ENCODE results near the gene KIAA0040. TPM values are rescaled to one million over a fixed set of nuclear protein-coding genes. Genes with fewer than 3 reads are reported as not detected.

KIAA0040 gene
- total RNA-seq, 1 experiment from 2014 or later = 24.9 TPM

GRCh38 chr1:175204330-175204729, 11.8 kb upstream of the KIAA0040 start:
- BruUV-seq (replicated peaks) = no TSS peak
- no peaks in the 10 kb centered on the region for H3K36me3 ChIP-seq (ENCODE audit: control insufficient read depth, insufficient read depth, low read length)
- ChIA-PET CTCF (no interaction called here), POLR2A (interaction anchor here (0.5 kb wide), 1 partner anchor 9 kb away, joined by 6 read pairs; no protein-coding TSS in a partner anchor)
- Mint-ChIP-seq H3K36me3 (ENCODE audit: insufficient read depth, unreplicated experiment) (no peaks in the 10 kb centered on the region), H3K27me3 (ENCODE audit: insufficient read depth, unreplicated experiment) (no peaks in the 10 kb centered on the region), H3K27ac (ENCODE audit: unreplicated experiment) (no peak overlapping the region), H3K4me3 (ENCODE audit: unreplicated experiment) (no peak overlapping the region), H3K4me1 (ENCODE audit: low read depth, unreplicated experiment) (no peaks in the 10 kb centered on the region), H3K9me3 (ENCODE audit: unreplicated experiment) (no peaks in the 10 kb centered on the region)
- no peaks in the 10 kb centered on the region for H3K27me3 ChIP-seq (replicated peaks; ENCODE audit: control insufficient read depth, insufficient read depth, low read length)
- no peaks in the 10 kb centered on the region for H3K9me3 ChIP-seq
- intact Hi-C loops (cut with micrococcal nuclease; ENCODE audit: unreplicated experiment) = no loop called here
- no peaks in the 10 kb centered on the region for H3K4me1 ChIP-seq
- no peak overlapping the region for H3K4me3 ChIP-seq (ENCODE audit: low read depth, low read length)
- no peak for TF ChIP-seq CTCF (IDR thresholded peaks at IDR 0.05; ENCODE audit: insufficient read depth in 1 of 2, low read depth in 1 of 2, low read length in 1 of 2, severe bottlenecking in 1 of 2, unreplicated experiment in 1 of 2)
- no peak for DNase-seq

GRCh38 chr1:175203570-175204068, 11.0 kb upstream of the KIAA0040 start:
- H3K9me3 ChIP-seq = no peaks in the 10 kb centered on the region
- no TSS peak for BruUV-seq (replicated peaks)
- no peaks in the 10 kb centered on the region for H3K9me3 Mint-ChIP-seq (ENCODE audit: unreplicated experiment)
- no peaks in the 10 kb centered on the region for H3K4me1 Mint-ChIP-seq (ENCODE audit: low read depth, unreplicated experiment)
- no peak for DNase-seq
- H3K27ac Mint-ChIP-seq (ENCODE audit: unreplicated experiment) = no peak overlapping the region
- no peaks in the 10 kb centered on the region for H3K4me1 ChIP-seq
- no peak overlapping the region for H3K4me3 ChIP-seq (ENCODE audit: low read depth, low read length)
- no peaks in the 10 kb centered on the region for H3K36me3 Mint-ChIP-seq (ENCODE audit: insufficient read depth, unreplicated experiment)
- H3K27me3 ChIP-seq (replicated peaks; ENCODE audit: control insufficient read depth, insufficient read depth, low read length) = no peaks in the 10 kb centered on the region
- H3K36me3 ChIP-seq (ENCODE audit: control insufficient read depth, insufficient read depth, low read length) = no peaks in the 10 kb centered on the region
- no peak overlapping the region for H3K4me3 Mint-ChIP-seq (ENCODE audit: unreplicated experiment)
- ChIA-PET CTCF (no interaction called here), POLR2A (no interaction called here)
- intact Hi-C loops (cut with micrococcal nuclease; ENCODE audit: unreplicated experiment) = no loop called here
- no peaks in the 10 kb centered on the region for H3K27me3 Mint-ChIP-seq (ENCODE audit: insufficient read depth, unreplicated experiment)
- TF ChIP-seq CTCF (IDR thresholded peaks at IDR 0.05; ENCODE audit: insufficient read depth in 1 of 2, low read depth in 1 of 2, low read length in 1 of 2, severe bottlenecking in 1 of 2, unreplicated experiment in 1 of 2) = no peak

GRCh38 chr1:175200678-175201521, 8.3 kb upstream of the KIAA0040 start:
- ChIA-PET POLR2A (interaction anchor here (0.6 kb wide), 1 partner anchor 51 kb away, joined by 3 read pairs; no protein-coding TSS in a partner anchor), CTCF (no interaction called here)
- BruUV-seq (replicated peaks) = no TSS peak
- Mint-ChIP-seq H3K36me3 (ENCODE audit: insufficient read depth, unreplicated experiment) (no peaks in the 10 kb centered on the region), H3K4me1 (ENCODE audit: low read depth, unreplicated experiment) (peaks cover 4% of the 10 kb centered on the region), H3K4me3 (ENCODE audit: unreplicated experiment) (no peak overlapping the region), H3K27ac (ENCODE audit: unreplicated experiment) (no peak overlapping the region), H3K9me3 (ENCODE audit: unreplicated experiment) (no peaks in the 10 kb centered on the region), H3K27me3 (ENCODE audit: insufficient read depth, unreplicated experiment) (no peaks in the 10 kb centered on the region)
- Histone ChIP-seq H3K4me3 (ENCODE audit: low read depth, low read length) (no peak overlapping the region), H3K9me3 (no peaks in the 10 kb centered on the region), H3K4me1 (no peaks in the 10 kb centered on the region), H3K27me3 (replicated peaks; ENCODE audit: control insufficient read depth, insufficient read depth, low read length) (no peaks in the 10 kb centered on the region), H3K36me3 (ENCODE audit: control insufficient read depth, insufficient read depth, low read length) (no peaks in the 10 kb centered on the region)
- intact Hi-C loops (cut with micrococcal nuclease; ENCODE audit: unreplicated experiment) = no loop called here
- DNase-seq = no peak
- no peak for TF ChIP-seq CTCF (IDR thresholded peaks at IDR 0.05; ENCODE audit: insufficient read depth in 1 of 2, low read depth in 1 of 2, low read length in 1 of 2, severe bottlenecking in 1 of 2, unreplicated experiment in 1 of 2)

Data from Caco-2 (cell line).